IMR-90 (cell line): ENCODE measurements around the gene CSK. TPM values are rescaled to one million over a fixed set of nuclear protein-coding genes. Genes with fewer than 3 reads are reported as not detected.

Source experiments
- ATAC-seq: fragments of 200-7000 bp; cut with Tn5 transposase; 2 replicates; pipeline ENCODE4 v1.9.1; 2020; ENCODE audit warnings: low read depth, mild to moderate bottlenecking, moderate library complexity
- BruUV-seq: library from RNA; stranded (reverse); fragments of 400-500 nt; replicated peaks from 2 replicates; lab custom pipeline; 2021; lab: Mats Ljungman, UMichigan
- CTCF ChIA-PET: fragments of 300-600 bp; formaldehyde crosslinking; extraction: SDS; loops from one replicate; lab custom pipeline; 2021; ENCODE audit warnings: antibody characterized with exemption; lab: Yijun Ruan, JAX
- POLR2A ChIA-PET: fragments of 300-600 bp; sonication (Branson Sonifier 250); formaldehyde crosslinking; loops from one replicate; lab custom pipeline; 2022; ENCODE audit warnings: antibody characterized with exemption; ENCODE audit not compliant: unreplicated experiment; lab: Charles Lee
- DNase-seq: peaks from one replicate; pipeline ENCODE4 v3.0.0; 2013
- H2AFZ ChIP-seq: replicated peaks from 2 replicates; pipeline ENCODE3; 2013; ENCODE audit warnings: low read length, mild to moderate bottlenecking; ENCODE audit not compliant: poor library complexity
- H2AK5ac ChIP-seq: 2 replicates; pipeline ENCODE4 v1.6.1; 2013; ENCODE audit warnings: low read depth, low read length, inconsistent platforms
- H2AK9ac ChIP-seq: replicated peaks from 2 replicates; pipeline ENCODE3; 2013; ENCODE audit warnings: mild to moderate bottlenecking, low read depth, low read length, moderate library complexity; ENCODE audit not compliant: poor library complexity
- H2BK120ac ChIP-seq: 2 replicates; pipeline ENCODE4 v1.6.1; 2013; ENCODE audit warnings: low read depth, low read length, inconsistent platforms
- H2BK15ac ChIP-seq: 3 replicates; pipeline ENCODE4 v1.6.1; 2013; ENCODE audit warnings: low read depth, low read length, inconsistent platforms
- H2BK20ac ChIP-seq: 2 replicates; pipeline ENCODE4 v1.6.1; 2013; ENCODE audit warnings: low read depth, mild to moderate bottlenecking, inconsistent platforms, low read length, moderate library complexity
- H2BK5ac ChIP-seq: 2 replicates; pipeline ENCODE4 v1.6.1; 2013; ENCODE audit warnings: mild to moderate bottlenecking, low read depth, low read length, inconsistent platforms; ENCODE audit not compliant: poor library complexity, severe bottlenecking
- H3K14ac ChIP-seq: replicated peaks from 2 replicates; pipeline ENCODE4 v1.6.1; 2013; ENCODE audit warnings: low read depth, low read length, inconsistent platforms
- H3K18ac ChIP-seq: 2 replicates; pipeline ENCODE4 v1.6.1; 2013; ENCODE audit warnings: low read depth, low read length, control low read depth
- H3K23ac ChIP-seq: 2 replicates; pipeline ENCODE4 v1.6.1; 2013; ENCODE audit warnings: low read depth, low read length, inconsistent platforms
- H3K27ac ChIP-seq: 2 replicates; pipeline ENCODE4 v1.5.1; 2013; ENCODE audit warnings: mild to moderate bottlenecking, control low read depth, low read length; ENCODE audit not compliant: insufficient read depth
- H3K27me3 ChIP-seq: 2 replicates; pipeline ENCODE4 v1.6.1; 2013; ENCODE audit warnings: low read length; ENCODE audit not compliant: control insufficient read depth, insufficient read depth
- H3K36me3 ChIP-seq: 2 replicates; pipeline ENCODE4 v1.6.1; 2013; ENCODE audit warnings: low read length, mixed read lengths; ENCODE audit not compliant: control insufficient read depth, insufficient read depth
- H3K4ac ChIP-seq: 2 replicates; pipeline ENCODE4 v1.6.1; 2013; ENCODE audit warnings: low read depth, low read length, inconsistent platforms
- H3K4me1 ChIP-seq: 2 replicates; pipeline ENCODE4 v1.6.1; 2013; ENCODE audit warnings: low read length, mixed read lengths; ENCODE audit not compliant: control insufficient read depth, insufficient read depth
- H3K4me2 ChIP-seq: 2 replicates; pipeline ENCODE4 v1.6.1; 2013; ENCODE audit warnings: low read depth, mild to moderate bottlenecking, control low read depth, low read length, moderate library complexity
- H3K4me3 ChIP-seq: 2 replicates; pipeline ENCODE4 v1.5.1; 2013; ENCODE audit warnings: low read depth, mild to moderate bottlenecking, control low read depth, low read length, moderate library complexity; ENCODE audit not compliant: insufficient read depth
- H3K56ac ChIP-seq: 2 replicates; pipeline ENCODE4 v1.6.1; 2013; ENCODE audit warnings: low read length, inconsistent platforms; ENCODE audit not compliant: insufficient read depth; ENCODE audit errors: extremely low read depth
- H3K79me1 ChIP-seq, 2 experiments: 2 replicates each; pipeline ENCODE4 v1.6.1; 2013; ENCODE audit warnings: low read length in 2 of 2, inconsistent platforms in 1 of 2, low read depth in 1 of 2
- H3K9ac ChIP-seq: 2 replicates; pipeline ENCODE4 v1.6.1; 2013; ENCODE audit warnings: low read depth, low read length, control low read depth
- H3K9me1 ChIP-seq: 2 replicates; pipeline ENCODE4 v1.6.1; 2013; ENCODE audit warnings: low read length, inconsistent platforms; ENCODE audit not compliant: insufficient read depth
- H3K9me3 ChIP-seq: 2 replicates; pipeline ENCODE4 v1.6.1; 2013; ENCODE audit warnings: low read length; ENCODE audit not compliant: control insufficient read depth, insufficient read depth
- H4K20me1 ChIP-seq: 2 replicates; pipeline ENCODE4 v1.6.1; 2013; ENCODE audit warnings: low read length, inconsistent platforms; ENCODE audit not compliant: insufficient read depth
- H4K5ac ChIP-seq: 2 replicates; pipeline ENCODE4 v1.6.1; 2013; ENCODE audit warnings: mild to moderate bottlenecking, low read depth, low read length, control low read depth
- H4K8ac ChIP-seq, 2 experiments: 2 replicates each; pipeline ENCODE4 v1.6.1; 2013; ENCODE audit warnings: low read depth in 2 of 2, low read length in 2 of 2, control low read depth in 1 of 2, inconsistent platforms in 1 of 2
- H4K91ac ChIP-seq: 2 replicates; pipeline ENCODE4 v1.6.1; 2013; ENCODE audit warnings: low read depth, low read length, inconsistent platforms; ENCODE audit not compliant: insufficient read depth
- CEBPB ChIP-seq: IDR thresholded peaks from 2 replicates; pipeline ENCODE4 v1.6.1; 2012; ENCODE audit warnings: low read depth, low read length, improper control_type of control experiment
- CHD1 ChIP-seq: IDR thresholded peaks from 2 replicates; pipeline ENCODE4 v1.6.1; 2012; ENCODE audit warnings: low read depth, low read length, improper control_type of control experiment
- CTCF ChIP-seq: conservative IDR thresholded peaks from 2 replicates; pipeline ENCODE4 v1.5.1; 2012; ENCODE audit warnings: mild to moderate bottlenecking, low read depth, low read length, improper control_type of control experiment
- MAZ ChIP-seq: IDR thresholded peaks from 2 replicates; pipeline ENCODE4 v1.6.1; 2012; ENCODE audit warnings: low read depth, mild to moderate bottlenecking, low read length, improper control_type of control experiment, moderate library complexity, borderline replicate concordance
- POLR2A ChIP-seq: IDR thresholded peaks from 2 replicates; pipeline ENCODE4 v1.6.1; 2012; ENCODE audit warnings: mild to moderate bottlenecking, low read depth, low read length
- RAD21 ChIP-seq: IDR thresholded peaks from 2 replicates; pipeline ENCODE4 v1.6.1; 2012; ENCODE audit warnings: low read length, improper control_type of control experiment
- RFX5 ChIP-seq: IDR thresholded peaks from 2 replicates; pipeline ENCODE4 v1.8.0; 2012; ENCODE audit warnings: low read depth, mild to moderate bottlenecking, low read length, moderate library complexity
- SMC3 ChIP-seq: fragments of 150-350 bp; IDR thresholded peaks from 2 replicates; pipeline ENCODE4 v1.6.1; 2016; ENCODE audit warnings: low read depth, mild to moderate bottlenecking, antibody characterized with exemption, low read length, moderate library complexity
- WGBS, 2 experiments: methylation state at CpG; one replicate each; pipeline versions ENCODE4 v1.1.5 to v1.1.7; 2013; ENCODE audit warnings: missing lambda C conversion rate in 2 of 2; ENCODE audit not compliant: insufficient read length in 1 of 2; ENCODE audit errors: extremely low coverage in 2 of 2; 5-methylcytosine and 5-hydroxymethylcytosine counted together
- dilution Hi-C: fragments of 300-500 bp; cut with HindIII; formaldehyde crosslinking; loops from one replicate; pipeline ENCODE4 v1.14.3; 2018; ENCODE audit warnings: low sequenced_read_pairs; ENCODE audit not compliant: unreplicated experiment
- in situ Hi-C: fragments of 300-500 bp; cut with MboI; formaldehyde crosslinking; loops from 3 replicates; pipeline ENCODE4 v1.14.3; 2019; ENCODE audit warnings: low sequenced_read_pairs, inconsistent platforms, mixed read lengths
- intact Hi-C: fragments of 100-400 bp; cut with micrococcal nuclease; formaldehyde crosslinking; loops from 2 replicates; pipeline ENCODE4 v1.10.0; 2022
- polyA plus RNA-seq, 3 experiments: library from polyadenylated mRNA; depleted of rRNA; stranded (reverse); fragments of >200 nt; gene quantifications; 2 replicates each; pipeline ENCODE4 v1.2.3, GENCODE V29; 2012; ENCODE audit warnings: low replicate concordance in 1 of 3
- total RNA-seq: library from RNA; depleted of rRNA; stranded (reverse); fragments of >200 nt; gene quantifications from 2 replicates; pipeline ENCODE4 v1.2.3, GENCODE V29; 2012
- TF ChIP-seq, protein P1 (sequence below): fragments of 150-350 bp; IDR thresholded peaks from 2 replicates; pipeline ENCODE4 v1.6.1; 2017; ENCODE audit warnings: mild to moderate bottlenecking, antibody characterized with exemption, low read length, low read depth
- TF ChIP-seq, protein P2 (sequence below): fragments of 150-350 bp; IDR thresholded peaks from 2 replicates; pipeline ENCODE4 v1.6.1; 2016; ENCODE audit warnings: low read depth, mild to moderate bottlenecking, low read length, moderate library complexity, borderline replicate concordance

The CSK gene
- total and polyA plus RNA-seq, 2 of the 4 experiments (the other 2 are of a cell fraction), result 10.8 to 54.0 TPM

DNA sequence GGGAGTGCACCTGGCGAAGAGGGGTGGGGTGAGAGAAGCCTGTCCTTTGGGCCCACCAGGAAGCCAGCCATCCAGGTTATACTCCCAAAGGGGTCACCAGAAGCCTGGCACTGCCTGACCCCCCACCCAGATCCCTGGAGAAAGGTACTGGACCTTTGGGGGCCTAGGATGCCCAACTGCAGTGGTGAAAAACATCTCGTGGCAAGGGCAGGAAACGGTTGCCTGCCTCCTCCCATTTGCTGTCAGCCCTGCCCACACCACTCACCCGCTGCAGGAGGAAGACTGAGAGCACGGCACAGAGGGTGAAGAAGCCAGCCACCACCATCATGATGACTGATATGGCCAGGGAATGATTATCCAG is 63.3 kb downstream of the CSK start:
- DNase-seq (no peak), ATAC-seq (no peak)
- in situ Hi-C loops, result no loop called here
- Histone ChIP-seq H2AK9ac (no peak overlapping the region), H3K4me2 (no peak overlapping the region), H4K91ac (no peak overlapping the region), H3K27me3 (no peaks in the 10 kb centered on the region), H2AFZ (no peak overlapping the region), H4K5ac (no peak overlapping the region), H4K8ac (no peak overlapping the region), H2BK15ac (no peak overlapping the region), H2BK5ac (no peak overlapping the region), H3K9ac (no peak overlapping the region), H2AK5ac (no peak overlapping the region), H3K9me1 (0 out of 2 replicates have a peak, but pooled peaks cover 3% of the 10 kb centered on the region), H3K79me1 (peaks cover 0 to 17% of the 10 kb centered on the region in 2 experiments; a peak in 1 of 4 replicates), H2BK20ac (no peak overlapping the region), H2BK120ac (no peak overlapping the region), H3K14ac (no peak overlapping the region), H3K23ac (no peak overlapping the region), H3K18ac (no peak overlapping the region), H3K4me3 (no peak overlapping the region), H3K56ac (no peak overlapping the region), H4K20me1 (no peaks in the 10 kb centered on the region), H3K27ac (no peak overlapping the region), H3K36me3 (peaks cover 29% of the 10 kb centered on the region), H3K4me1 (peaks cover 4% of the 10 kb centered on the region; the same call in 1 of the 2 replicates), H3K4ac (no peak overlapping the region), H3K9me3 (no peaks in the 10 kb centered on the region)
- ChIA-PET POLR2A (no interaction called here), CTCF (no interaction called here)
- dilution Hi-C loops, result no loop called here
- TF ChIP-seq SMC3 (no peak), CEBPB (no peak), RAD21 (no peak), CTCF (no peak), POLR2A (no peak), MAZ (no peak), RFX5 (no peak), CHD1 (no peak)
- TF ChIP-seq, protein P1, sequence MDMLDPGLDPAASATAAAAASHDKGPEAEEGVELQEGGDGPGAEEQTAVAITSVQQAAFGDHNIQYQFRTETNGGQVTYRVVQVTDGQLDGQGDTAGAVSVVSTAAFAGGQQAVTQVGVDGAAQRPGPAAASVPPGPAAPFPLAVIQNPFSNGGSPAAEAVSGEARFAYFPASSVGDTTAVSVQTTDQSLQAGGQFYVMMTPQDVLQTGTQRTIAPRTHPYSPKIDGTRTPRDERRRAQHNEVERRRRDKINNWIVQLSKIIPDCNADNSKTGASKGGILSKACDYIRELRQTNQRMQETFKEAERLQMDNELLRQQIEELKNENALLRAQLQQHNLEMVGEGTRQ, result no peak
- TF ChIP-seq, protein P2, sequence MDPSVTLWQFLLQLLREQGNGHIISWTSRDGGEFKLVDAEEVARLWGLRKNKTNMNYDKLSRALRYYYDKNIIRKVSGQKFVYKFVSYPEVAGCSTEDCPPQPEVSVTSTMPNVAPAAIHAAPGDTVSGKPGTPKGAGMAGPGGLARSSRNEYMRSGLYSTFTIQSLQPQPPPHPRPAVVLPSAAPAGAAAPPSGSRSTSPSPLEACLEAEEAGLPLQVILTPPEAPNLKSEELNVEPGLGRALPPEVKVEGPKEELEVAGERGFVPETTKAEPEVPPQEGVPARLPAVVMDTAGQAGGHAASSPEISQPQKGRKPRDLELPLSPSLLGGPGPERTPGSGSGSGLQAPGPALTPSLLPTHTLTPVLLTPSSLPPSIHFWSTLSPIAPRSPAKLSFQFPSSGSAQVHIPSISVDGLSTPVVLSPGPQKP, result no peak
- intact Hi-C loops, result no loop called here
- BruUV-seq, result no TSS peak
- 100% methylated on average over 1 of the region's 5 CpGs; no CpG with 5 or more reads in 1 of the 2 experiments for WGBS, 2 experiments
